Measurements from ENCODE around the gene NFIC.
"Not testable (repeated sequence)": the region's sequence is repeated elsewhere in the genome, so short reads cannot be mapped to it uniquely, and the experiment has no call there.

Gene NFIC

GRCh38 chr19:3374369-3375112, 8.2 kb downstream of the NFIC start:
- DNase-seq (ENCODE audit: low spot score), result no peak

GRCh38 chr19:3375221-3376090, 9.1 kb downstream of the NFIC start:
- no peak for DNase-seq (ENCODE audit: low spot score)

GRCh38 chr19:3376091-3376455, 9.7 kb downstream of the NFIC start:
- DNase-seq (ENCODE audit: low spot score), result not testable (repeated sequence)

- peak; percentile 53 for DNase-seq (ENCODE audit: low spot score)
Measured at GRCh38 chr19:3378352-3379150, 12.2 kb downstream of the NFIC start.

- DNase-seq (ENCODE audit: low spot score), result no peak
Measured at GRCh38 chr19:3380829-3381228, 14.4 kb downstream of the NFIC start.

GRCh38 chr19:3381701-3382372, 15.5 kb downstream of the NFIC start:
- DNase-seq (ENCODE audit: low spot score), result no peak

GRCh38 chr19:3382460-3383100, 16.2 kb downstream of the NFIC start:
- no peak for DNase-seq (ENCODE audit: low spot score)

- no peak for DNase-seq (ENCODE audit: low spot score)
Measured at GRCh38 chr19:3383121-3383722, 16.8 kb downstream of the NFIC start.

- DNase-seq (ENCODE audit: low spot score), result no peak
Measured at GRCh38 chr19:3386447-3387234, 20.3 kb downstream of the NFIC start.

GRCh38 chr19:3387645-3388589, 21.5 kb downstream of the NFIC start:
- DNase-seq (ENCODE audit: low spot score), result peak; percentile 98

- DNase-seq (ENCODE audit: low spot score), result no peak
Measured at GRCh38 chr19:3389446-3389778, 23.0 kb downstream of the NFIC start.

GRCh38 chr19:3389876-3390371, 23.5 kb downstream of the NFIC start:
- peak; percentile 81 for DNase-seq (ENCODE audit: low spot score)

- DNase-seq (ENCODE audit: low spot score), result not testable (repeated sequence)
Measured at GRCh38 chr19:3391911-3392310, 25.5 kb downstream of the NFIC start.

- no peak for DNase-seq (ENCODE audit: low spot score)
Measured at GRCh38 chr19:3392480-3392879, 26.1 kb downstream of the NFIC start.

- DNase-seq (ENCODE audit: low spot score), result no peak
Measured at GRCh38 chr19:3396881-3397265, 30.5 kb downstream of the NFIC start.

GRCh38 chr19:3397266-3398022, 31.1 kb downstream of the NFIC start:
- peak; percentile 60 for DNase-seq (ENCODE audit: low spot score)

GRCh38 chr19:3398114-3398899, 31.9 kb downstream of the NFIC start:
- DNase-seq (ENCODE audit: low spot score), result no peak
